Stimulated activated CD8-positive, alpha-beta memory T cell treated with anti-CD3 and anti-CD28 coated beads, Interleukin-7, amount 100 ng/mL, for 24 hours (primary cell): ENCODE measurements around the gene RHEX.
"Not testable (repeated sequence)": the region's sequence is repeated elsewhere in the genome, so short reads cannot be mapped to it uniquely, and the experiment has no call there.

Experiments
- DNase-seq: peaks from one replicate; pipeline ENCODE4 v3.0.0-alpha.2; 2020; ENCODE audit warnings: low read depth

RHEX gene

DNA sequence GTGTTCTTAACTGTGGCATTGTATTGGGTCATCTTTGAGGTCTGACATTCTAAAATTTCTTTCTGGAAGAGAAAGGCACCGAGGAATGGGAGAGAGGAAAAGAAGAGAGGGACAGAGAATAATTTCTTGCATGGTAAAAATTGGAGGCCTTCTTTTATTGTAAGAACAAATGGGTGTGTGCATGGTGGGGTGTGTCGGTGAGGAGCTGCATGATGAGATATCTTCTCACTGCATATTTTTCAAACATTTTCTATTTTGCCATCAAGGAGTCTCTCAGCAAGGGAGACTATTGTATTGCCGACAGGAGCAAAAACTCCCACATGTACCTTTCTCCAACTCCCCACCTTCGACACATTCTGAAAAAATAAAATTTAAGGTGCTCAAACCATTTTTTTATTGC, 22.8 kb upstream of the RHEX start:
- DNase-seq, result no peak

DNA sequence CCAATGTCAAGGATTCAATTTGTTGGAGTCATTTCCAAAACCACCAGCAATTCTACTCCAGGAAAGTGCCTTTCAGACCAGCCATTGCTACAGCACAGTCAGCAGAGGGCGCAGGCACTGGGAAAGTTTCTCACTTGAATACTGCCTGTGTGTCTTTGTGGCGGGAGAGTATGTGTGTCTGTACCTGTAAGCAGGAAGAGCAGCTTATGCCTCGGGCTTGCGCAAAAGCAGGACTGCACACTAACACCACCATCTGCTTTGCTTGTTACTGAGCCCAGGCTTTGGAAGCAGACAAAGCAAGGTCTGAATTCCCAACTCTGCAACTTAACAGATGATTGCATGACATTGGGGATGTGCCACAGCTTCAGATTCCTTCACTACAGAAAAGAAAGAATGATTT, 22.3 kb upstream of the RHEX start:
- DNase-seq, result no peak

DNA sequence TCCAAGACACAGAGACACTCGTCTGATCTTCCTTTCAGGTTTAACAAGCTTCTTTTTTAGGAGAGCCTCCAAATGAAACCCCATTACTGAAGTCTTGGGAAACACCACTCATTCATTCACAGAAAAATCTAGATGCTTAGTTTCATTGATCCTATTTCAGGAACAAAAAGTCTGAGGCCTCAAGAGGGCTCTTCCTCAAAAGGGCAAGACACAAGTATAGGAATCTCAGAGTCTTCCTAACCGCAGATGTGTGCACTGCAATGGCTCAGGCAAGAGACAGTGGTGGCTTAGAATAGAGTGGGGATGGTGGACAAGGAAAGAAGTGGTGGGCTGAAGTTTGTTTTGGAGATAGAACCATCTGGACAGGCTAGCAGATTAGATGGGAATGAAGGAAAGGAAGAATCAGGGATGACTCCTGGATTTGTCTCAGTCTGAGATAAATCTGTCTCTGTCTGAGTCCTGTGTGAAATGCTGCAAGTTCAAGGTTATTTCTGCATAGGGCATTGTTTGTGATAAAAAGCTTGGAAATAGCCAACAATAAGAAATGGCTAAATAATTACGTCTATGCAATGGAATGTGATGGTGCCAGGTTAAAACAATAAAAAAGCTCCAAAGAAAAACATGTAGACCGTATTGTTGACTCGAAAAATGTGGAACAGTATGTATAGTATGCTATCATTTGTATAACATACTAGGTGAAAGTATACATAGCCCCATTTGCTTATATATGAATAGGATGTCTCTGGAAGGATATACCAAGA, 20.4 kb upstream of the RHEX start:
- DNase-seq, result no peak

DNA sequence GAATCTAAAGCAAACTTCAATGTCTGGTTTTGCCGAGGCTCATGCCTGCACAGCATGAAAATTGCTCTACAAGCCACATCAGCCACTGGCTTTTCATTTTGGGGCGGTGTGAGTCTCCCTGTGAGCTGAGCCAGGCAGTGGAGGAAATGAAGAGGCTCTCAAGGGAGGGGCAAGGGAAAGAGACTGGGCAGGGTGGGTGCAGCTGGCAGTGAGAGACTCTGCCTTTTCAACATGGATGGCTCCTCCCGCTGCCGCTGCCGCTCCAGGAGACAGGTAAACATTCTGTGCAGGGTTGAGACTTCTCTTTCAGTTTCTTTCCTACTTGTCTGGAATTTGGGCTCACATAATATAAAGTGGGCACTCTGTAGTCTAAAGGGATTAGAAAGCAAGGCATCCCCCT, 17.9 kb upstream of the RHEX start:
- DNase-seq, result no peak

DNA sequence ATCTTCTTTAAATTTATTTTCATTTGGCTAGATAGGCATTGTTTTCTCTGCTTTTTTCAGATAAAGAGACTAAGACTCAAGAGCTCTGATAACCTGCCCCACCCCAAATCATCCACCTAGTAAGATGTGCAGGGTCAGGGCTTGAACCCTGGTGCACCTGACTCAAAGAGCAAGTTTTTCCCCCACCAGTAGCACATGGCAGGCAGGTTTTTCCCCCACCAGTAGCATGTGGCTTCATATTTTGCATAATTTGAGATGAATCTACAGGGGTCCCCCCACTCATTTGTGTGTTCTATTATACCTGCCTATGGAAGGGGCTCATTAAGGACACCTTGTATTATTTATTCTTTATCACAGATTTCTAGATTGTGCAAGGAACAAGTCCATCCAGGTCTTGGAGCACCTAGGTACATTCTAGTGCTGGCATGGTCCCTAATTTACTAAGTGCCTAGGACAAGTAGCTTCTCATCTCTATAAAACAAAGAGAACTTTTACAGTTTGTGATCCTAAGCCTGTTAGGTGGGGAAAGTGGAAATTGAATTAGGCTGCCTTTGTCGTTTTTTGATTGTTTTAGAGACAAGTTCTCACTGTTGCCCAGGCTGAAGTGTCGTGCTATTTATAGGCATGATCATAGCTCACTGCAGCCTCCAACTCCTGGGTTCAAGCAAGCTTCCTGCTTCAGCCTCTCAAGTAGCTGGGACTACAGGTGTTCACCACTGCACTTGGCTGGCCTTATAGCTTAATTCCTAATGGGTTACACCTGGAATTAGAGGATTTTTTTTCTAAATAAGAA, 16.1 kb upstream of the RHEX start:
- no peak for DNase-seq

DNA sequence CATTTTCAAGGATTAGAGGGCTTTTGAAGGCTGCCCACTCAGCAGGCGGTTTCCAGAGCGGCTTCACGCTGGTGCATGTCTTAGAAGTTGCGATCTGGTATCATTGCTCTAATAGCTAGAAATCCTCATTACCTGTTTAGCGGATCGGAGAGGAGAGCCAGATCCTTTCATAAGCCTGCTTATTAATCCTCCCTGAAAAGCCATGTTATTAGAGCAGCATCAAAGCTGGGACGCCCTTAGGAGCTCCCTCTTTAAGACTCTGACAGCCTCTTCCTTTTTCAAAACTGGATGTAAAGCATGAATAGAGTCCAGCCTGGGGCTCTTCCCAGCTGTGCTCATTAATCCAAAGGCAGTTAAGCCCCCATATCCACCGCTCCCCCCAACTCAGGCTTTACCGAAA, 15.4 kb upstream of the RHEX start:
- no peak for DNase-seq

DNA sequence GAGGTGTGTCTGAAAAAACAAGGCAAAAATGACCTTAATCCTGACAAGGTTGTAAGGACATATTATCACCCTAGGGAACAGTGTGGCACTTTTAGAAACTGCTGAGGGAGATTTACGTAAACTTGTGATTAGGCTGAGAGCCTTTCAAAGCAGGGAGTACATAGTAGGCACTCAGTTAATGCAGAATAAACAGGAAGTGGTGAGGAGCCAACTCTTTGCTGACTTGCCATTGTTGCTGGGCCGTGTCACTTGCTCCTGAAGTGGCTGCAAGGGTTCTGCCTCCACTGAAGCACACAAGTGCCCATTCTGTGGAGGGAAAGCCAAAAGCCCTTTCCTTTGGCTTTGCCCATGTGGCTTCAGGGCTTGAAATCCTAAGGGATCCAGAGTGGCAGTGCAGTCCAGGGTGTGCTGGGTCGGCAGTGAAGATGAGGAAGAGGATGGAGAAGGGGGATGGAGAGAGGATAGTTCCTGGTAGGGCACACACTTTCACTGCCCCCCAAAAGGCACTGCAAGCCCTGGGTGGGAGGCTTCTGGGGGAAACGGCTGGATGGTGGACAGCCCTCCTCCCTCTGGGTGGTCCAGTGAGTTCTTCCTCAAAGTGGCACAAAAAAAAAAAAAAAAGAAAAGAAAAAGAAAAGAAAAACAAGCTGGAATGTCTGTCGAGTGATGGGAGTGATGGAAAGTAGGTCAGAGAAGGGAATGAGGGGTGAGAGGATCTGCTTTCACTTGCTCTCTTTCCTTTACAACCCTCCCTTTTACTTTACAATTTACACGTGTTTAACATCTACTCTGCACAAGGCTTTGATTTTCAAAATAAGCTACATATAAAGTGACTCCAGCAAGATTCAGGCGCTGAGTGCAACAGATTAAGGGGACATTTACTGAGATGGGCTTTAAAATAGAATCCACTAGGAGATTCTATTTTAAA, 13.7 kb upstream of the RHEX start:
- DNase-seq, result no peak

DNA sequence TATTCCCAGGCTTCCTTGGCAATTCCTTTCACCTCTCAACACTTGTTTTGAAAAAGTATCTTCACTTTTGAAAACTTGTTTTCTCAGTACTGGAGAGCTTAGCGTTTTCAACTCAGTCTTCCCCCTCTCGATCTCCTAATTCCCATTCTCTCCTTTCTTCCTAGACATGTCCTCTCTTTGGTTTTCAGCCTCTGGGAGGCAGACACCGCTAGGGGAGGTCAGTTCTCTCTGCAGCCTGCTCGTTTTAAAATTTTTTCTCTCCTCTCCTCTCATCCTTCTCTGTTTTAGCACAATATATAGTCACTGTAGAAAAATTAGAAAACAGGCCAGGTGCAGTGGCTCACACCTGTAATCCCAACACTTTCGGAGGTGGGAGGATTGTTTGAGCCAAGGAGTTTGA, 12.6 kb upstream of the RHEX start:
- DNase-seq, result no peak

DNA sequence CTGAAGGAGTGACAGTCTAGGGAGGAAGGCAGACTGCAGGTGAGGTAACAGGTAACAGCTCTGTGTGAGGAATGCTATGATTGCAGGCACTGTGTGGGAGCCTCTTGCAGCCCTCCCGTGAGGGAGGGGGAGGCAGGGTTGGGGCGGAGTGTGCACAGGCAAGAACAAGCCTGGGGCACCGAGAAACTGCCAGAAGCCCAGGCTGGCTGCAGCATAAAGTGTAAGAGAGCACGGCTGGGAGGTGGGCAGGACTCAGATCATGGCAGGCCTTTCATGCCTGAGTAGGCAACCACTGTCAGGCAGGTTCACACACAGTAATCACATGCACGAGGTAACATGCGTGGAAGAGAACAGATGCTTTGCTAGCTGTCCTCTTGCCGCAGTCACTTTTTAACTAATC, 11.3 kb upstream of the RHEX start:
- no peak for DNase-seq

DNA sequence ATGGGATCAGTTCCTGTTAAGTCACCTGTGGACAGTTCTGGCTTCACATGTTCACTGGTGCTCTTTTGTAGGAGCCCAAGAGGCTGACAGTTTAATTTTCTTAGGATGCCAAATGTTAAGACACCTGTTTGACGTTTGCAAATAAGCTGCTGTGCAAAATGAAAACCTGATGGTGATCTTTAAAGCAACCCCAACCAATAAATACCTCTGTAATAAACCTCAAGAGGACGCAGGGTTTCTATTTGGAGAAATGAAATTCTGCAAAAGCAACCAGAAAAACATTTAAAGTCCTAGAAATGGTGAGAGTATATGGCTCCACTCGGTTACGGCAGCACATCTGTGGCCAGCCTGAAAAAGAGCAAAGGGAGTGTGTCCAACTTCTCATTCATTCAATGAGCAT, 5.7 kb upstream of the RHEX start:
- DNase-seq, result no peak

DNA sequence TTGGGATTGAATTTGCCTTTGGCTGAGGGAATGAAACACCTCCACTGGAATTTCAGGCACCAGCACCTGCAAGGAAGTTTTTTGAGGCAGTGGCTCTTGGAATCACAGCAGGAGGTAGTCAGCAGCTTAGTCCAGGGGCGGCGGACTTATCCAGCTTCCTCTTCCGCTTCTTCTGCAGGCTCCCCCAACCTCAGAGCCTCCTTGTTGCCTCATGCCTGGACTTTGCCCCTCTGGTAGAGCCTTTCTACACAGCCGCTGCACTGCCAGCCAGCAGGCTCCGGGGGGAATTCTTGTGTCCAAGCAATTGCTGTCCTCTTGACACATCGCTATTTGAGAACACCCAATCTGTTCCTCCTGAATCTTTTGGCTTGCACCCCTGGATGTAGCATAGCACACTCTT, 4.4 kb upstream of the RHEX start:
- no peak for DNase-seq

DNA sequence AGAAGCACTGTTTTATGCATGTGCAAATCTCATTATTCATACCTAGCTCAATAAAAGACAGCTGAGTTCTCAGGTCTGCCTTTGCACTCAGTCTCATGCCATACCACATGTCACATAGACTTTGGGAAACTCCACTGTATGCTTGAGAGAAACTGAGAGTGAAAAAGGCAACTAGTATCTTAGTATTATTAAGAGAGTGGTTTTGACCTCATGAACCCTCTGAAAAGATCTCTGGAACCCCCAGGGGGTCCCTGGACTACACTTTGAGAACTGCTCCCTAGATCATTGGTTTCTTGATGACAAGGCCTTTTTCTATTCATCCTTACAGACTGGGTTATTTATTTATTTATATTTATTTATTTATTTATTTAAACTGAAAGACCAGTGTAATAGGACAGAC, 3.7 kb upstream of the RHEX start:
- DNase-seq, result no peak

DNA sequence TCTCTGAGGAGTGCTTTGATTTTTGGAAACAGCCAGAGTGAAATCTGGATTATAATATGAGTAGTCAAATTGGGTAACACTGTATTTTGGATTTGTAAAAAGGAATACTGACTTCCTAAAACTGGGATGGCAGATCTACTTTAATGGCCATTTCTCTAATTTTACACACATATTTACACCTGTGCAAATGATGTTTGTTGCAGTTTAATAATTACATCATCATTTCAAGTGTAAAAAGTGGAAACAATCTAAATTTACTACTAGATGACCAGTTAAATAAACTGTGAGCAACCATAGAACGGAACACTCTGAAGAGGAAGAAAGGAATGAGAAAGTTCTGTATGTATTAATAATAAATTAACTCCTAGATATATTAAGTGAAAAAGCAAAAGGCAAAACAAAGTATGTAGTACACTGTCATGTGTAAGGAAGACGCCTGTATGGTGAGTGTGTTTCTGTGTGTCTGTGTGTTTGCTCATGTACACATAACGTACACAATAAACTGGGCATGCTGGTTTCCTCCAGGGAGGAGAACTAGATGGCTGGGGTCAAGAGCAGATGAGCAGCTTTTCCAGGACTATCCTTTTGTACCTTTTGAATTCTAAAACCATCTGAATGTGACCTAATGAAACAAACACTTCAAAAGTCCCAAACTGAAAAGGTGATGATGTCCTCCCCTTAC, 2.9 kb upstream of the RHEX start:
- no peak for DNase-seq

DNA sequence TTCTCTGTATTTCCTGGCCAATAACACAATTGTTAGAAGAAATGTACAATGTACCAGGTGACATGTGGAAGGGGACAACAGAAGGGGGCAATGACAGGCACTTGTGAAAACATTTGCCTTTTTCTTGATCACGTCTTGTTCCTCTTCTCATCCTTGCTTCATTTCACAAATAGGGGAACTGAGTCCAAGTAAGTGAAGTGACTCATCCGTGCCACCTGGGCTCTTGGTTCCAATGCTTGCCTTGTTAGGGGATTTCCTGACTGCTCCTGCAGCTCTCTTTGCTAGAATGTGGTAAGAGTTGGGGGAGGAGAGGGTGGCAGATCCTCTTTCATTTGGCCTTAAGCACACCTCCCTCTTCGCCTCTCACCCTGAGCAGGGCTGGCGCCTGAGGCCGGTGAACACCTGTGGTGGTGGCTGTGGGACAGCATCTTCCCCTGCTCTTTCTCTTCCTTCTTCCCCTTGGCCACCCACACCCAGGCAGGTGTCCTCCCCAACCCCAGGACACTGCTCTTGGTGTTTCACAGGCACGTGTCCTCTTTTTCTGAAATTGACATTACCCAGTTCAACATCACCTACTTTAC, 2.2 kb upstream of the RHEX start:
- no peak for DNase-seq

DNA sequence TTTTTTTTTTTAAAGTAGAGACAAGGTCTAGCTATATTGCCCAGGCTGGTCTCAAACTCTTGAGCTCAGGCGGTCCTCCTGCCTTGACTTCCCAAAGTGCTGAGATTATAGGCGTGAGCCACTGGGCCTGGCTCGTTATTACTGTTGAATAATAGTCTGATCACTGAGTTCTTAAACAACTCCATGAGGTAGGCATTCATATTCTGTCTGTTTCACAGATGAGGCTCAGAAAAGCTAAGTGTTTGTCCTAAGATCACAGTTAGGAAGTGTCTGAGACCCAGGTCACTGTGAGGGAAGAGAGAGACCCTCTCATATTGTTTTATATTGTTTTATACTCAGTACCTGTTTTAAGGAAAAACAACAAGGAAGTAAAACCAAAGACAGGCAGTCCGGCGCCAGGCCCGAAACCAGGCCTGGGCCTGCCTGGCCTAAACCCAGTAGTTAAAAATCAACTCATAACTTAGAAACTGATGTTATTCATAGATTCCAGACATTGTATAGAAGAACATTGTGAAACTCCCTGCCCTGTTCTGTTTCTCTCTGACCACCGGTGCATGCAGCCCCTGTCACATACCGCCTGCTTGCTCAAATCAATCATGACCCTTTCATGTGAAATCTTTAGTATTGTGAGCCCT, 625 bp upstream of the RHEX start:
- DNase-seq, result not testable (repeated sequence)

DNA sequence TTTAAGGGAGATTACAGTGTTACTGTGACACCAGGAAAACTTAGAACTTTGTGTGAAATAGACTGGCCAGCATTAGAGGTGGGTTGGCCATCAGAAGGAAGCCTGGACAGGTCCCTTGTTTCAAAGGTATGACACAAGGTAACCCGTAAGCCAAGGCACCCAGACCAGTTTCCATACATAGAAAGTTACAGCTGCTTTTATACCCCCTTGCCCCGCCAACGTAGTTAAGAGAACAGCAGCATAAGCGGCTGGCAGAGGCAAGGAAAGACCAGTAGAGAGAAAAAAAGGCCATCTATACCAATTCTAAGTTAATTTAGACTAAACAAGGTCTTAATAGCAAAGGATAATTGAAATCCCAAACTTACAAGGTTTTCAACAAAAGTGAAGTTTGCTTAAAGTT, 643 bp downstream of the RHEX start:
- DNase-seq, result not testable (repeated sequence)

DNA sequence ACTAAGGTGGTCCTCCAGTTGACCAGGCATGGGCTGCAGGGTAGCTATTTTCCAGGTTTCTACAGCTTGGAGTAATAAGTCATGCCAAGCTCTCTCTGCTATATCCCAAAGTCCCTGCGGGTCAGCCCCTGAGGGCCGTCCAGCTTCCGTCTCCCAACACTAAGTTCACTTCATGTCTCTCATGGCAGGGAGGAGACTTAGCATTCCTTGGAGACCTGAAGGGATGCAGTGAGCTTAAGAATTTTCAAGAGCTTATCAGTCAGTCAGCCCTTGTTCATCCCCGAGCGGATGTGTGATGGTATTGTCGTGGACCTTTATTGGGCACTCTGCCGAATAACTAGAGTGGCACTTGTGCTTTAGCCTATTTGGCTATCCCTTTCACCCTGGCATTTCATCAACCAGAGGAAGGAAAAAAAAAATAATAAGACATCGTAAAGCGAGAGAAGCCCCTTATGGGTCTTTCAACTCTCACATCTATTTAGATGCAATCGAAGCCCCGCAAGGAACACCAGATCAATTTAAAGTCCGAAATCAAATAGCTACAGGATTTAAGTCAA, 2.2 kb downstream of the RHEX start:
- DNase-seq, result not testable (repeated sequence)

DNA sequence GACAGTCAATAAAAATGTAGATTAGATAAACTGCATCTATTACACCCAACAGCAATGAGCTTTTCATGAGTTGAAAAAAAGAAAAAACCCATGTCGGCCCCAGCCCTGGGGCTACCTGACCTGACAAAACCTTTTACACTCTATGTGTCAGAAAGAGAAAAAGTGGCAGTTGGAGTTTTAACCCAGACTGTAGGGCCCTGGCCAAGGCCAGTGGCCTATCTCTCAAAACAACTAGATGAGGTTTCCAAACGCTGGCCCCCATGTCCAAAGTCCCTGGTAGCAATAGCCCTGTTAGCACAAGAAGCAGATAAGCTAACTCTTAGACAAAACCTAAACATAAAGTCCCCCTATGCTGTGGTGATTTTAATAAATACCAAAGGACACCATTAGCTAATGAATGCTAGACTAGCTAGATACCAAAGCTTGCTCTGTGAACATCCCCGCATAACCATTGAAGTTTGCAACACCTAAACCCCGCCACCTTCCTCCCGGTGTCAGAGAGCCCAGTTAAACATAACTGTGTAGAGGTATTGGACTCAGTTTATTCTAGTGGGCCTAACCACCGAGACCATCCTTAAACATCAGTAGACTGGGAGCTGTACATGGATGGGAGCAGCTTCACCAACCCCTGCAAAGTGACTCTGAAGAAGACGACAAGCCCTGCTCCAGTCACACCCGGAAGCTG, 2.8 kb downstream of the RHEX start:
- not testable (repeated sequence) for DNase-seq

DNA sequence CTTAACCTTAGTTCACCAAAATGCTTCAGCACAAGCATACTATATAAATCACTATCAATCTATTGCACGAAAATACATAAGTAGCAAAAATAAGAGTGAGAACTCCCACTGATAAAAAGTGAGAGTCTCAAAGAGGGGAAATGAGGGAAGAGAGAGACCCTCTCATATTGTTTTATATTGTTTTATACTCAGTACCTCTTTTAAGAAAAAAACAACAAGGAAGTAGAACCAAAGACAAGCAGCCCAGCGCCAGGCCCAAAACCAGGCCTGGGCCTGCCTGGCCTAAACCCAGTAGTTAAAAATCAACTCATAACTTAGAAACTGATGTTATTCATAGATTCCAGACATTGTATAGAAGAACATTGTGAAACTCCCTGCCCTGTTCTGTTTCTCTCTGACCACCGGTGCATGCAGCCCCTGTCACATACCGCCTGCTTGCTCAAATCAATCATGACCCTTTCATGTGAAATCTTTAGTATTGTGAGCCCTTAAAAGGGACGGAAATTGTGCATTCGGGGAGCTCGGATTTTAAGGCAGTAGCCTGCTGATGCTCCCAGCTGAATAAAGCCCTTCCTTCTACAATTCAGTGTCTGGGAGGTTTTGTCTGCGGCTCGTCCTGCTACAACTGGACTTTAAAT, 5.4 kb downstream of the RHEX start:
- not testable (repeated sequence) for DNase-seq

DNA sequence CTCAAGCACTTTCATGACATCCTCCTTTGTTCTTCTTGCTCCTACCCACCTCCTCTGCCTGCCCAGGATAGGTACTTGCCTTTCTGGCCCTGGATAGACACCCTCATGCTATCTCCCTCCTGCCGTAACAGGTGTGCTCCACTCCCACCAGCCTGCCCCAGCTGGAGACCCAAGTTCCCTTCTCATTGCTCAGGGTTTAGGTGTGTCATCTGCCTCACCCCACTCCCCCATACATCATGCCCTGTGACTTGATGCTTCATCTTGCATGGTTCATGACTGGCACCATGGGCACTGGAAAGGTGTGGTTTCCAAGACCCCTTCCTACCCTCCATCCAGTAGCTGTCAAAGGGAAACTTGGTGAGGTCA, 5.9 kb downstream of the RHEX start:
- no peak for DNase-seq
